Brain microvascular endothelial cell (primary cell): ENCODE results near the gene CHTOP.

Experiments used
- DNase-seq: peaks from one replicate; pipeline ENCODE4 v3.0.0-alpha.2; 2020
- H3K27ac ChIP-seq: fragments of 250-450 bp; sonication (Bioruptor Pico); 2 replicates; pipeline ENCODE4 v1.5.1; 2020; ENCODE audit warnings: mild to moderate bottlenecking, moderate library complexity
- H3K27me3 ChIP-seq: fragments of 250-450 bp; sonication (Bioruptor Pico); replicated peaks from 2 replicates; pipeline ENCODE4 v1.5.1; 2020; ENCODE audit warnings: mild to moderate bottlenecking
- H3K36me3 ChIP-seq: fragments of 250-450 bp; sonication (Bioruptor Pico); replicated peaks from 2 replicates; pipeline ENCODE4 v1.5.1; 2020; ENCODE audit warnings: mild to moderate bottlenecking
- H3K4me3 ChIP-seq: 2 replicates; pipeline ENCODE4 v1.5.1; 2011; ENCODE audit warnings: low read depth, mild to moderate bottlenecking, control low read depth, low read length, moderate library complexity
- CTCF ChIP-seq: IDR thresholded peaks from 2 replicates; pipeline ENCODE4 v1.5.1; 2011; ENCODE audit warnings: low read depth, mild to moderate bottlenecking, moderate library complexity, low read length, control low read depth, inconsistent platforms; ENCODE audit errors: missing control alignments
- in situ Hi-C: cut with HindIII; loops from 2 replicates; pipeline ENCODE4 v1.10.0; 2017; ENCODE audit warnings: low sequenced_read_pairs, low pct_ligation_motif_present

CHTOP gene

GRCh38 chr1:153617663-153618062, 16.2 kb upstream of the CHTOP start:
- Histone ChIP-seq H3K4me3 (no peak overlapping the region), H3K27ac (no peak overlapping the region), H3K36me3 (peaks cover 28% of the 10 kb centered on the region), H3K27me3 (no peaks in the 10 kb centered on the region)
- no peak for TF ChIP-seq CTCF
- no peak for DNase-seq
- in situ Hi-C loops, result no loop called here

- H3K36me3 ChIP-seq, result peaks cover 35% of the 10 kb centered on the region
- H3K27ac ChIP-seq, result no peak overlapping the region
- DNase-seq, result no peak
- no peak for TF ChIP-seq CTCF
- H3K27me3 ChIP-seq, result no peaks in the 10 kb centered on the region
- in situ Hi-C loops, result no loop called here
- H3K4me3 ChIP-seq, result no peak overlapping the region
Observed at GRCh38 chr1:153619171-153619570, 14.7 kb upstream of the CHTOP start.

GRCh38 chr1:153623101-153623500, 10.8 kb upstream of the CHTOP start:
- DNase-seq, result no peak
- TF ChIP-seq CTCF, result no peak
- Histone ChIP-seq H3K4me3 (no peak overlapping the region), H3K36me3 (peaks cover 41% of the 10 kb centered on the region), H3K27ac (no peak overlapping the region), H3K27me3 (no peaks in the 10 kb centered on the region)
- in situ Hi-C loops, result no loop called here

GRCh38 chr1:153624965-153625611, 8.8 kb upstream of the CHTOP start:
- in situ Hi-C loops, result no loop called here
- DNase-seq, result no peak
- H3K27me3 ChIP-seq, result no peaks in the 10 kb centered on the region
- no peak overlapping the region for H3K4me3 ChIP-seq
- TF ChIP-seq CTCF, result no peak
- no peak overlapping the region for H3K27ac ChIP-seq
- H3K36me3 ChIP-seq, result peaks cover 27% of the 10 kb centered on the region

GRCh38 chr1:153626477-153626903, 7.4 kb upstream of the CHTOP start:
- no peak for DNase-seq
- Histone ChIP-seq H3K36me3 (peaks cover 22% of the 10 kb centered on the region), H3K27ac (peak overlapping the region; percentile 88), H3K27me3 (no peaks in the 10 kb centered on the region), H3K4me3 (peak overlapping the region; percentile 77)
- in situ Hi-C loops, result no loop called here
- TF ChIP-seq CTCF, result no peak
